ENCODE results near the gene SMPD3. TPM values are rescaled to one million over a fixed set of nuclear protein-coding genes. Genes with fewer than 3 reads are reported as not detected.

SMPD3 gene
- total and polyA plus RNA-seq, 2 experiments from 2014 or later = 0.57 to 0.83 TPM

GRCh38 chr16:68421076-68421475 lies 27.2 kb downstream of the SMPD3 start:
- Mint-ChIP-seq H3K27ac (no peak overlapping the region), H3K27me3 (ENCODE audit: insufficient read depth, low read depth, poor library complexity) (peaks cover 7% of the 10 kb centered on the region), H3K9me3 (no peaks in the 10 kb centered on the region), H3K36me3 (ENCODE audit: low read depth) (no peaks in the 10 kb centered on the region), H3K4me1 (peaks cover 8% of the 10 kb centered on the region; the same call in 2 of the 3 replicates), H3K4me3 (no peak overlapping the region)
- DNase-seq (ENCODE audit: low spot score) (no peak), ATAC-seq (no peak)
- H3K79me2 ChIP-seq (replicated peaks; ENCODE audit: insufficient read depth) = no peaks in the 10 kb centered on the region
- TF ChIP-seq JUNB (IDR thresholded peaks at IDR 0.05; ENCODE audit: unreplicated experiment) (no peak), CTCF (conservative IDR thresholded peaks at IDR 0.05; ENCODE audit: low read depth in 2 of 2) (no peak), ZNF462 (CRISPR knock-in tag; IDR thresholded peaks at IDR 0.05) (no peak), STAT1 (IDR thresholded peaks at IDR 0.05; ENCODE audit: unreplicated experiment) (no peak), ZNF114 (CRISPR knock-in tag; IDR thresholded peaks at IDR 0.05) (no peak), CREB1 (CRISPR knock-in tag; IDR thresholded peaks at IDR 0.05; ENCODE audit: low read depth) (no peak), EZH2 (IDR thresholded peaks at IDR 0.05; ENCODE audit: low read depth, unreplicated experiment) (no peak), POLR2AphosphoS5 (IDR thresholded peaks at IDR 0.05; ENCODE audit: low read depth) (no peak), EZH2phosphoT487 (IDR thresholded peaks at IDR 0.05; ENCODE audit: unreplicated experiment) (no peak), NANOG (IDR thresholded peaks at IDR 0.05; ENCODE audit: borderline replicate concordance) (no peak), ZNF331 (CRISPR knock-in tag; IDR thresholded peaks at IDR 0.05; ENCODE audit: low read depth) (no peak)
- TF ChIP-seq, protein P1, sequence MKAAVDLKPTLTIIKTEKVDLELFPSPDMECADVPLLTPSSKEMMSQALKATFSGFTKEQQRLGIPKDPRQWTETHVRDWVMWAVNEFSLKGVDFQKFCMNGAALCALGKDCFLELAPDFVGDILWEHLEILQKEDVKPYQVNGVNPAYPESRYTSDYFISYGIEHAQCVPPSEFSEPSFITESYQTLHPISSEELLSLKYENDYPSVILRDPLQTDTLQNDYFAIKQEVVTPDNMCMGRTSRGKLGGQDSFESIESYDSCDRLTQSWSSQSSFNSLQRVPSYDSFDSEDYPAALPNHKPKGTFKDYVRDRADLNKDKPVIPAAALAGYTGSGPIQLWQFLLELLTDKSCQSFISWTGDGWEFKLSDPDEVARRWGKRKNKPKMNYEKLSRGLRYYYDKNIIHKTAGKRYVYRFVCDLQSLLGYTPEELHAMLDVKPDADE (IDR thresholded peaks at IDR 0.05) = no peak
- TF ChIP-seq, protein P2, sequence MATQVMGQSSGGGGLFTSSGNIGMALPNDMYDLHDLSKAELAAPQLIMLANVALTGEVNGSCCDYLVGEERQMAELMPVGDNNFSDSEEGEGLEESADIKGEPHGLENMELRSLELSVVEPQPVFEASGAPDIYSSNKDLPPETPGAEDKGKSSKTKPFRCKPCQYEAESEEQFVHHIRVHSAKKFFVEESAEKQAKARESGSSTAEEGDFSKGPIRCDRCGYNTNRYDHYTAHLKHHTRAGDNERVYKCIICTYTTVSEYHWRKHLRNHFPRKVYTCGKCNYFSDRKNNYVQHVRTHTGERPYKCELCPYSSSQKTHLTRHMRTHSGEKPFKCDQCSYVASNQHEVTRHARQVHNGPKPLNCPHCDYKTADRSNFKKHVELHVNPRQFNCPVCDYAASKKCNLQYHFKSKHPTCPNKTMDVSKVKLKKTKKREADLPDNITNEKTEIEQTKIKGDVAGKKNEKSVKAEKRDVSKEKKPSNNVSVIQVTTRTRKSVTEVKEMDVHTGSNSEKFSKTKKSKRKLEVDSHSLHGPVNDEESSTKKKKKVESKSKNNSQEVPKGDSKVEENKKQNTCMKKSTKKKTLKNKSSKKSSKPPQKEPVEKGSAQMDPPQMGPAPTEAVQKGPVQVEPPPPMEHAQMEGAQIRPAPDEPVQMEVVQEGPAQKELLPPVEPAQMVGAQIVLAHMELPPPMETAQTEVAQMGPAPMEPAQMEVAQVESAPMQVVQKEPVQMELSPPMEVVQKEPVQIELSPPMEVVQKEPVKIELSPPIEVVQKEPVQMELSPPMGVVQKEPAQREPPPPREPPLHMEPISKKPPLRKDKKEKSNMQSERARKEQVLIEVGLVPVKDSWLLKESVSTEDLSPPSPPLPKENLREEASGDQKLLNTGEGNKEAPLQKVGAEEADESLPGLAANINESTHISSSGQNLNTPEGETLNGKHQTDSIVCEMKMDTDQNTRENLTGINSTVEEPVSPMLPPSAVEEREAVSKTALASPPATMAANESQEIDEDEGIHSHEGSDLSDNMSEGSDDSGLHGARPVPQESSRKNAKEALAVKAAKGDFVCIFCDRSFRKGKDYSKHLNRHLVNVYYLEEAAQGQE (IDR thresholded peaks at IDR 0.05; ENCODE audit: unreplicated experiment) = no peak
- no peak overlapping the region for H3K27ac ChIP-seq (ENCODE audit: low read depth)
- H3K27me3 ChIP-seq (ENCODE audit: insufficient read depth) = no peaks in the 10 kb centered on the region
- no peaks in the 10 kb centered on the region for H3F3A ChIP-seq (replicated peaks; ENCODE audit: low read depth)
- H3K36me3 ChIP-seq (ENCODE audit: insufficient read depth) = no peaks in the 10 kb centered on the region
- no peaks in the 10 kb centered on the region for H3K4me1 ChIP-seq (ENCODE audit: insufficient read depth)
- H2AFZ ChIP-seq = no peak overlapping the region
- no peaks in the 10 kb centered on the region for H4K20me1 ChIP-seq (replicated peaks; ENCODE audit: insufficient read depth)
- no peak overlapping the region for H3K4me3 ChIP-seq
- H3K9me2 ChIP-seq (ENCODE audit: insufficient read depth) = 0 out of 2 replicates have a peak, but pooled peaks cover 3% of the 10 kb centered on the region
- no peak overlapping the region for H3K4me2 ChIP-seq
